Airway epithelial cell (primary cell): ENCODE results near the gene ZNF473. TPM values are rescaled to one million over a fixed set of nuclear protein-coding genes. Genes with fewer than 3 reads are reported as not detected.

Source experiments
- total RNA-seq: library from RNA; depleted of rRNA; stranded (reverse); fragments of >200 nt; gene quantifications from 2 replicates; pipeline ENCODE4 v1.2.3, GENCODE V29; 2015

The ZNF473 gene
- total RNA-seq = 3.5 and 5.7 TPM in 2 replicates

GRCh38 chr19:50025794-50026549 lies at the start of gene ZNF473:
Gene ZNF473 (plus strand): TSS chr19:50026005. CDS start chr19:50031083, 5,078 bp downstream.

GRCh38 chr19:50025022-50025793 lies 597 bp upstream of the ZNF473 start, which contains the start of gene VRK3:
Gene VRK3 (minus strand): TSS chr19:50025372. CDS start chr19:50016162, 9,210 bp downstream.

Other genes starting within 250 kb of the ZNF473 start
- 13.7 and 18.7 TPM in 2 replicates for gene FUZ, start 212.7 kb upstream of the ZNF473 start, total RNA-seq
- 22.1 and 34.8 TPM in 2 replicates for gene MED25, start 207.7 kb upstream of the ZNF473 start, total RNA-seq
- gene PTOV1, start 174.8 kb upstream of the ZNF473 start, total RNA-seq = 66.8 and 71.9 TPM in 2 replicates
- gene PNKP, start 158.4 kb upstream of the ZNF473 start, total RNA-seq = 57.2 and 59.7 TPM in 2 replicates
- gene AKT1S1, start 148.7 kb upstream of the ZNF473 start, total RNA-seq = 26.8 and 40.6 TPM in 2 replicates
- 13.0 and 15.0 TPM in 2 replicates for gene TBC1D17, start 148.3 kb upstream of the ZNF473 start, total RNA-seq
- not detected in 2 replicates for gene IL4I1, start 129.1 kb upstream of the ZNF473 start, total RNA-seq
- 6.5 and 11.1 TPM in 2 replicates for gene ATF5, start 96.8 kb upstream of the ZNF473 start, total RNA-seq
- gene NUP62, start 96.5 kb upstream of the ZNF473 start, total RNA-seq = 36.3 and 42.0 TPM in 2 replicates
- gene SIGLEC11, start 64.8 kb upstream of the ZNF473 start, total RNA-seq = not detected in 2 replicates
- 17.1 and 32.4 TPM in 2 replicates for gene VRK3, start 633 bp upstream of the ZNF473 start, total RNA-seq
- not detected in 2 replicates for gene IZUMO2, start 137.3 kb downstream of the ZNF473 start, total RNA-seq
- 43.9 and 49.5 TPM in 2 replicates for gene MYH14, start 177.6 kb downstream of the ZNF473 start, total RNA-seq